Non-pigmented ciliary epithelial cell (primary cell): ENCODE measurements around the gene RSPH10B2.
"Not testable (repeated sequence)": the region's sequence is repeated elsewhere in the genome, so short reads cannot be mapped to it uniquely, and the experiment has no call there.

Source experiments
- DNase-seq: peaks from one replicate; pipeline ENCODE4 v3.0.0-alpha.2; 2010; ENCODE audit warnings: low read depth

RSPH10B2 gene

GRCh38 chr7:6843092-6843491 lies 89.2 kb downstream of the RSPH10B2 start:
- not testable (repeated sequence) for DNase-seq

DNA sequence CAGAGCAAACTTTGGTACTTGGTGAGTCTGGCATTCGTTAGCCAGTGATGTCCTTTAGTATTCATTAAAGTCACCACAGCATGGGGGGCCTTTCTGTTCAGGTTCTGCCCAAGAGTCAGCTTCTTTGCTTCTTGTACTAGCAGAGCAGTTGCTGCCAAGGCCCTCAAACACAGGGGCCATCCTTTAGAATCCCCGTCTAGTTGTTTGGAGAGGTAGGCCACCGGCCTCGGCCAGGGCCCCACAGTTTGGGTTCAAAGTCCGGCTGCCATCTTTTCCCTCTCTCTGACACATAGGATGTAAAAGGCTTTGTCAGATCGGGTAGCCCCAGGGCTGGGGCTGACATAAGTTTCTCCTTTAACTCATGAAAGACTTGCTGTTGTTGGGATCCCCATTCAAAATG lies 89.8 kb downstream of the RSPH10B2 start:
- not testable (repeated sequence) for DNase-seq

DNA sequence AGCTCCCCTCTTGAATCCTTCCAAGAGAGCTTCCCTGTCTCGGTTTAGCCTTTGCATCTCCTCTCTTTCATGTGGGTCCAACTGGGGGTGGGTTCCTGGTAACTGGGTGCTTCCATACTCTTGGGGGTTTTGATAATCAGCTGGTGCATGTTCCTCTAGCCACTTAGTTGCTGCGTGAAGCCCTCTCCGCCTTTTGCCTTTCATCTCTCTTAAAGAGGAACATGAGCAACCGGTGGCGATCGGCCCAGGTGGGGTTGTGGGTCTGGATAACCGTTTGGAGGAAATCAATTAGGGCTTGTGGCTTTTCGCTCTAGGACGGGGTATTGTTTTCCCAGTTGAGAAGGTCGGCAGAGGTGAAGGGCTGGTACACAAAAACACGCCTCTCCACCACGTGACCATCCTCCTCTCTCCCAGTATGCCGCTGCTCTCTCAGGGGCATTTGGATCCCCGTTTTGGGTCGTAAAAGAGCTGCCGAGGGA lies 92.1 kb downstream of the RSPH10B2 start:
- DNase-seq, result not testable (repeated sequence)

GRCh38 chr7:6847751-6848150 lies 93.8 kb downstream of the RSPH10B2 start:
- not testable (repeated sequence) for DNase-seq
